NCI-H1694 treated with DMSO at 0.1 percent for 48 hours (cell line): ENCODE measurements around the gene LUC7L3.
"Not testable (repeated sequence)": the region's sequence is repeated elsewhere in the genome, so short reads cannot be mapped to it uniquely, and the experiment has no call there.

Experiments used
- DNase-seq: peaks from one replicate; lab custom pipeline; 2025; lab: John Stamatoyannopoulos, UW

Gene LUC7L3, protein sequence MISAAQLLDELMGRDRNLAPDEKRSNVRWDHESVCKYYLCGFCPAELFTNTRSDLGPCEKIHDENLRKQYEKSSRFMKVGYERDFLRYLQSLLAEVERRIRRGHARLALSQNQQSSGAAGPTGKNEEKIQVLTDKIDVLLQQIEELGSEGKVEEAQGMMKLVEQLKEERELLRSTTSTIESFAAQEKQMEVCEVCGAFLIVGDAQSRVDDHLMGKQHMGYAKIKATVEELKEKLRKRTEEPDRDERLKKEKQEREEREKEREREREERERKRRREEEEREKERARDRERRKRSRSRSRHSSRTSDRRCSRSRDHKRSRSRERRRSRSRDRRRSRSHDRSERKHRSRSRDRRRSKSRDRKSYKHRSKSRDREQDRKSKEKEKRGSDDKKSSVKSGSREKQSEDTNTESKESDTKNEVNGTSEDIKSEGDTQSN

DNA sequence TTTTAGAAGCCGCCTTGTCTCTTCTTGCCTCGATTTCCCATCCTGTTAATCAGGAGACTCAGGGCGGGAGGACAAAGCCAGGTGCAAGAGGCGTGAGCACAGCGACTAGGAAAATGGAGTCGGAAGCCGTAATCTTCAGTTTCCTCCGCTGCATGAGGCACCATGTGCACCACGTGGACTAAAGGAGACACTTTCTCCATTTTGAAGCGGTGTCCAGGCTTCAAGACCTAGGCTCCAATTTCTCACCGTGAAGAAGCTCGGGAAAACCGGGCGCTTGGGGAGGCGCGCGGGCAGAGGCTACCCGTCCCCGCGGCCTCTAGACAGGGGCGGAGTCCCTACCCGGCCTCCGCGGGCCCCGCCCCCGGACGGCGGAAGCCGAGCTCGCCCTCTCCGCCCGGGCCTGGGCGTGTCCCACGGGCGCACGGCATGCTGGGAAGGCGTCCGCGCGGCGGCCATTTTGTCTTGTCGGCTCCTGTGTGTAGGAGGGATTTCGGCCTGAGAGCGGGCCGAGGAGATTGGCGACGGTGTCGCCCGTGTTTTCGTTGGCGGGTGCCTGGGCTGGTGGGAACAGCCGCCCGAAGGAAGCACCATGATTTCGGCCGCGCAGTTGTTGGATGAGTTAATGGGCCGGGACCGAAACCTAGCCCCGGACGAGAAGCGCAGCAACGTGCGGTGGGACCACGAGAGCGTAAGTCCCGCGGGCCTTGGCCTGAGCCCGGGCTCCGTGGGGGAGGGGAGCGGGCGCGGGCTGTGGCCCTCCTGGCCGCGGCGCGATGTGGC is at the start of gene LUC7L3:
Gene LUC7L3 (plus strand): TSS at position 460 of the 780 bp plus-strand sequence. CDS start 130 bp downstream, at position 590.
- DNase-seq: peak; percentile 92

DNA sequence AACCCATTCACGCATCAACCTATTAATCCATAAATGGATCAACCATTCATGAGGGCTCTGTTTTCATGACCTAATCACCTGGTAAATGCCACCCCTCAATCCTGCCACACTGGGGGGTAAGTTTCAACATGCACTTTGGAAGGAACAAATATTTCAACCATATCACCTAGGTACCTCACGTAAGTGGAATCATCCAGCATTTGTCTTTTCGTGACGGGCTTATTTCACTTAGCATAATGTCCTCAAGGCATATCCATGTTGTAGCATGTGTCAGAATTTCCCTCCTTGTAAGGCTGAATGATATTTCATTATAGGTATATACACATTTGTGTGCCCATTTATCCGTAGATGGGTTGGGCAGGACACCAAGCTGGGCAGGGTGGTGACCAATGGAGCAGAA is 47.3 kb upstream of the LUC7L3 start:
- DNase-seq: no peak

DNA sequence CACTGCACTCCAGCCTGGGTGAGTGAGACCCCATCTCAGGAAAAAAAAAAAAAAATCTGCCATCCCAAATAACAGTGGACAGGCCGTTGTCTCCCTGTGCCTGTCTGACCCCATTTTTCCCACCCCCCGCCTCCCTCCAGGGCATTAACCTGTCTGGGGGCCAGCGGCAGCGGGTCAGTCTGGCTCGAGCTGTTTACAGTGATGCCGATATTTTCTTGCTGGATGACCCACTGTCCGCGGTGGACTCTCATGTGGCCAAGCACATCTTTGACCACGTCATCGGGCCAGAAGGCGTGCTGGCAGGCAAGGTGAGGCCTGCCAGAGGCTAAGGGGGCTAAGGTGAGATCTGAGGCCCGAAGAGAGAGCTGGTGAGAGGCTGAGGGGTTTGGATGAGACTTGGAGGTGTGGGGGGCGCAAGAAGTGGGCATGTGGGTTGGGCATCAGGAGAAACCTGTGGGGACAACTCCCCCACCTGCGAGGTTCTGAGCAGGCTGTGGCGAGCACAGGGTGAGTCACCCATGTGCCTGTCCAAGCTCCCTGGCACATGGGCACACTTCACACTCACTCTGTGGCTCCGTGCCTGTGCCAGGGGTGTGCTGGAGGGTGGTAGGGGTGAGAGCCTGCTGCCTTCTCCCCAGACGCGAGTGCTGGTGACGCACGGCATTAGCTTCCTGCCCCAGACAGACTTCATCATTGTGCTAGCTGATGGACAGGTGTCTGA is 46.4 kb upstream of the LUC7L3 start:
- no peak for DNase-seq

DNA sequence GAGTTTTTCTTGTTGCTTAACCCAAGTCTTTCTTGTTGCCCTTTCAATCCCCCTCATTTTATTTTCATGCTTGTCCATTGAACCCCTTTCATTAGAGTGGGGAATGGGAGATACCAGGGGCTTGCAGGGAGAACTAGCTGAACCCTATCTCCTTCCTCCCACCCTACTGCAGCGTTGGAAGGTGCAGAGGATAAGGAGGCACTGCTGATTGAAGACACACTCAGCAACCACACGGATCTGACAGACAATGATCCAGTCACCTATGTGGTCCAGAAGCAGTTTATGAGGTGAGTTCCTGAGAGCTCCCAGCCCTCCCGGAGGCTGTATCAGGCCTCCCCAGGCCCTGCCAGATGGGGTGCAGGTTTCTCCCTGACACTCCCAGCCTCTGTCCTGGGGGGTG is 44.2 kb upstream of the LUC7L3 start:
- no peak for DNase-seq

DNA sequence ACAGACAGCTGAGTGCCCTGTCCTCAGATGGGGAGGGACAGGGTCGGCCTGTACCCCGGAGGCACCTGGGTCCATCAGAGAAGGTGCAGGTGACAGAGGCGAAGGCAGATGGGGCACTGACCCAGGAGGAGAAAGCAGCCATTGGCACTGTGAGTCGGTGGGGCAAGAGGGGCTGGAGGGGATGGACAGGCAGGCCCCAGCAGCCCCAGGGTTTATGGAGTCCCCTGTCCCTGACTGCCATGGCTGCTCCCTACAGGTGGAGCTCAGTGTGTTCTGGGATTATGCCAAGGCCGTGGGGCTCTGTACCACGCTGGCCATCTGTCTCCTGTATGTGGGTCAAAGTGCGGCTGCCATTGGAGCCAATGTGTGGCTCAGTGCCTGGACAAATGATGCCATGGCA is 43.8 kb upstream of the LUC7L3 start:
- peak; percentile 7 for DNase-seq

DNA sequence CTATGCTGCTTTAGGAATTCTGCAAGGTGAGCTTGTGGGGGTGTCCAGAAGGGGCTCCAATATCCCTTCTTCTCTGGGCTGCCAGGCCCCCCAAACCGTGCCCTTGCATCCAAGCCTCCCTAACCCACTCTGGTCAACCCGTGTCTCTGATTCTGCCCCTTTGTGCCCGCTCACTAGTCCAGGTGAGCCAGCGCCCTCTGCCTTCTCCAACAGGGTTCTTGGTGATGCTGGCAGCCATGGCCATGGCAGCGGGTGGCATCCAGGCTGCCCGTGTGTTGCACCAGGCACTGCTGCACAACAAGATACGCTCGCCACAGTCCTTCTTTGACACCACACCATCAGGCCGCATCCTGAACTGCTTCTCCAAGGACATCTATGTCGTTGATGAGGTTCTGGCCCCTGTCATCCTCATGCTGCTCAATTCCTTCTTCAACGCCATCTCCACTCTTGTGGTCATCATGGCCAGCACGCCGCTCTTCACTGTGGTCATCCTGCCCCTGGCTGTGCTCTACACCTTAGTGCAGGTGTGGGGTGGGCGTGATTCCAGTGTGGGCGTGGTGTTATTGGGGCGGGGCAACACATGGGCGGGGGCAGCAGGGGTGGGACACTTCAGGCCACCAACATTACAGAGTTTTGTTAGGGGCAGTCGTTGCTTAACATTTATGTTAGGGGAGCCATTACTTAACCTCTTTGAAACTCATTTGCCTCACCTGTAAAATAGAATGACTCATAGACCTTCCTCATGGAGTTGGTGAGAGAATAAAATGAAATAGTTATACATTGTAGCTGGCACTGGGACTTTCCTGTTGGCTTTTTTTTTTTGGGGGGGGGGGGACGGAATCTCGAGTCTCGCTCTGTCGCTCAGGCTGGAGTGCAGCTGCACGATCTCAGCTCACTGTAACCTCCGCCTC is 43.1 kb upstream of the LUC7L3 start:
- DNase-seq: no peak

DNA sequence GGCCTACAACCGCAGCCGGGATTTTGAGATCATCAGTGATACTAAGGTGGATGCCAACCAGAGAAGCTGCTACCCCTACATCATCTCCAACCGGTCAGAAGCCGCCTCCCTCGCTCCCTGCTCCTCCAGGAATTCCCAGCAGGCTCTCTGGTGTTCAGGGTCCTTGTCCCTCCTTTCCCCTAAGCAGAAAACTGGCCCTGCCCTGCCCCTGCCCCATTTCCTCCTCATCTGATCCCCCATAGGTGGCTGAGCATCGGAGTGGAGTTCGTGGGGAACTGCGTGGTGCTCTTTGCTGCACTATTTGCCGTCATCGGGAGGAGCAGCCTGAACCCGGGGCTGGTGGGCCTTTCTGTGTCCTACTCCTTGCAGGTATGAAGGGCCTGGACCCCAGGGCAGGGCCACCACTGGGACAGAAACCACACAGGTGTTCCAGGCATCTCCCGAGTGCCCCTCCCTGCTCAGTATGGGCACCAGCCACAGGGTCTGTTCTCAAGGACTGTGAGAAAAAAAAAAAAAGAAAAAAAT is 41.5 kb upstream of the LUC7L3 start:
- no peak for DNase-seq

DNA sequence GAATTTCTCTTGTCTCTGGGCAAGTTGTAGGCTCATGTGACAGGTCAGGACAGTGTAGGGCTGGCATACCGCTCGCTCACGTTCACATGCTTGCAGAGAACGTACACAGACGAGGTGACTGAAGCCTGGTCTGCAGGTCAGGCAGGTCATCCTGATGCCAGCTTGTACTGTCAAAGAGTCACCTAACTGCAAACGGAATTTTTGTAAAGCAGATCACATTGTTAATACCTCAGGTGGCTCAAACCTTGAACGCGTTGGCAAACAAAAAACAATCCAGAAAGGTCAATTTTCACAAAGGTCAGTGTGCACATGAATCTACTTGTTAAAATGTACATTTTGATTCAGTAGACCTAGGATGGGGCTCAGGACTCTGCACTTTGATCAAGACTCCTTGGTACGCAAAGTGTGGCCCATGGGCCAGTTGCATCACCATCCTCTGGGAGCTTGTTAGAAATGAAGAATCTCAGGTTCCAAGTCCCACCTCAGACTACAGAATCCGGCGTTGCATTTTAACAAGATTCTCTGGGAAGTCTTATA is 40.3 kb upstream of the LUC7L3 start:
- no peak for DNase-seq

DNA sequence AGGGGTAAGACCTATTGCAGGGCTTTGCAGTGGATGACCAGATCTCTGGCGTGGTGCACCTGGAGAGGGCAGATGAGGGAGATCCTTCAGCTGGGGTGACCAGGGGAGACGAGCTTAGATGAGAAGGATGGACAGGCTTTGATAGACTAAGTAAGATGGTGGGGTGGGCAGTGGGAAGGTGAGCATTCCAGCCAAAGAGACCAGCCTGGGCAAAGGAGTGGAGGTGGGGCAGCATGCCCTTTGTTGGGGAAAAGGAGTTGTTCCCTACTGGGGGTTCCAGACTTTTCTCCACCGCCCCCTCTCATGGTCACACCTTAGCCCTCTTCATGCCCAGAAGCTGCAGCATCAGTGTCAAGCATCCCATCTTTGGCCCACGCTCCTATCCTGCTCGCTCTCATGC is 39.3 kb upstream of the LUC7L3 start:
- DNase-seq: no peak

DNA sequence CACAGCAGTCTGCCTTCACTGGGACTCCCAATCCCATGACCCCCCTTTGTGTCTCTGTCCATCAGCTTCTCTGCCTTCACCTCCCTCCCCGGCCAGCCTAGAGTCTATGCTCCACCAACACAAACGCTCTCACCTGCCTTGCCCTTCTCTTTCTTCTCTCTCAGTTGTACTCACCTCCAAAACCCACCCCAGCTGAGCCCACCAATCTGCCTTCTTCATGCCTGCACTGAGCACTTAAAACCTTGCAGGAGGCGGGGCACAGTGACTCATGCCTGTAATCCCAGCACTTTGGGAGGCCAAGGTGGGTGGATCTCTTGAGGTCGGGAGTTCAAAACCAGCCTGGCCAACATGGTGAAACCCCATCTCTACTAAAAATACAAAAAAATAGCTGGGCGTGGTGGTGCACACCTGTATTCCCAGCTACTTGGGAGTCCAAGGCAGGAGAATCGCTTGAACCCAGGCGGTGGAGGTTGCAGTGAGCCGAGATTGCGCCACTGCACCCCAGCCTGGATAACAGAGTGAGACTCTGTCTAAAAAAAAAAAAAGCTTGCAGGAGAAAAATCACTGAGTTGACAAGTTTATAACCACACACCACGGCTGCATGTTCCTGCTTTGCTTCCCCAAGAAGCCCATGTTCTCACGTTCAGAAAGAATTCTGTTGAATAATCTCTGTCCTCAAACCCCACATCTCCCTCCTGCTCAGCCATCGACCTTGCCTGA is 38.7 kb upstream of the LUC7L3 start:
- not testable (repeated sequence) for DNase-seq

DNA sequence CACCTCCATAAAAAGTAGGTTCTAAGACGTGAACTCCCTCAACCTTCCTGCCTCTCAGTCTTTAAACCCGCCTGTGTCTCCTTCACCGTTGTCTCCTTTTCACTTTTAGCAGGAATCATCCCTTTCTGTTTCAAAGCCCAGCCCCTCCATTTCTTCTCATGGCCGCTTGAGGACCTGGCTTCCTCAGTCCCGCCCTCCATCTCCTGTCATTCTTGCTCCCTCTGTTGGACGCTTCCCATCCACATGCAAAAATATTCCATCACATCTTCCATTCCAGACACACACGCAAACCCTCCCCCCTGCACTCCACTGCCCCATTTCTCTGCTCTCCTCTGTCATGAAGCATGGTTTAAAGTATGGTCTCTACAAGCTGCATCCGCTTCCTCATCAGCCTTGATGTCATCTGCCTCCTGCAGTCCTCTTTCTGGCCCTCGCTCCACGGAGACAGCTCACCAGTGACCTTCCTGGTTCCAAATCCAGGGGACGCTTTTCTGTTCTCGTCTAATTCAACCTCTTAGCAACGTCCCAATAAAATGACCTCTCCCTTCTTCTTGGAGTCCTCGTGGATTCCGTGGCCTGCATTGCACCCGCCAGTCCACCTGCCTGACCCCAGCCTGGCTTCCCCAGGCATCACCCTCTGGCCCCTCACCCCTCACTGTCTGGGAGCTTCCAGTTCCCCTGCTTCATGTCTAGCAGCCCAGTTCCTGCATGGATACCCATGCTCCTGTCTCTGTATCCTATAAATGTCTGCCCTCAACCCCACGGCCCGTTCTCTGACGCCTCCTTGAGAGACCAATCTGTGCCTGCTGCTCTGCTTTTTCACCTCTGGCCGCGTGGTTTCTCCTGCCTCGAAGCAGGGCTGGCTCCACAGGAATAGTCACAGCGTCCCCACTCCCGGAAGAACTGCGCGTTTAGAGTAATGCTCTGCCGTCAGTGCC is 37.9 kb upstream of the LUC7L3 start:
- peak; percentile 70 for DNase-seq

DNA sequence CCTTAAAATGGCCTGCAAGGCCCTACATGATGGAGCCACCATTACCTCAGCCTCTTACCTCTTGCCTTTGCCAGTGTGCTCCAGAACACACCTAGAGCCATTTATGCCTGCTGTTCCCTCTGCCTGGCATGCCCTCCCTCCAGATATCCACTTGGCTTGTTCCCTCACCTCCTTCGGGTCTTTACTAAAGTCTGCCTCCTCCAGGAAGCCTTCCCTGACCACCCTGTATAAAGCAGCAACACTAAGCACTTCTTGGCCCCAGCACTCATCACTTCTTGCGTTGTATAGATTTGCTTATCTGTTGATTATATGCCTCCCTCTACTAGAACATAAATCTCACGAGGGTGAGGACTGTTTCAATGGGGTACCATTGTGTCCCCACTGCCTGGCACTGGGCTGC is 37.0 kb upstream of the LUC7L3 start:
- DNase-seq: no peak

DNA sequence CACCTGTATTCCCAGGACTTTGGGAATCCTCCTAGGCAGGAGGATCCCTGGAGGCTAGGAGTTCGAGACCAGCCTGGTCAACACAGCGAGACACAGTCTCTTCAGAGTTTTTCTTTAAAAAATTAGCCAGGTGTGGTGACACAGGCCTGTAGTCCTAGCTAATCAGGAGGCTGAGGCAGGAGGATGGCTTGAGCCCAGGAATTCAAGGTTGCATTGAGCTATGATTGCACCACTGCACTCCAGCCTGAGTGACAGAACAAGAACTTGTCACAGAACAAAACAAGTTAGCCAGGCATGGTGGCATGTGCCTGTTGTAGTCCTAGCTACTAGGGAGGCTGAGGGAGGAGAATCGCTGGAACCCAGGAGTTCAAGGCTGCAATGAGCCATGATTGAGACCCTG is 36.5 kb upstream of the LUC7L3 start:
- DNase-seq: no peak

DNA sequence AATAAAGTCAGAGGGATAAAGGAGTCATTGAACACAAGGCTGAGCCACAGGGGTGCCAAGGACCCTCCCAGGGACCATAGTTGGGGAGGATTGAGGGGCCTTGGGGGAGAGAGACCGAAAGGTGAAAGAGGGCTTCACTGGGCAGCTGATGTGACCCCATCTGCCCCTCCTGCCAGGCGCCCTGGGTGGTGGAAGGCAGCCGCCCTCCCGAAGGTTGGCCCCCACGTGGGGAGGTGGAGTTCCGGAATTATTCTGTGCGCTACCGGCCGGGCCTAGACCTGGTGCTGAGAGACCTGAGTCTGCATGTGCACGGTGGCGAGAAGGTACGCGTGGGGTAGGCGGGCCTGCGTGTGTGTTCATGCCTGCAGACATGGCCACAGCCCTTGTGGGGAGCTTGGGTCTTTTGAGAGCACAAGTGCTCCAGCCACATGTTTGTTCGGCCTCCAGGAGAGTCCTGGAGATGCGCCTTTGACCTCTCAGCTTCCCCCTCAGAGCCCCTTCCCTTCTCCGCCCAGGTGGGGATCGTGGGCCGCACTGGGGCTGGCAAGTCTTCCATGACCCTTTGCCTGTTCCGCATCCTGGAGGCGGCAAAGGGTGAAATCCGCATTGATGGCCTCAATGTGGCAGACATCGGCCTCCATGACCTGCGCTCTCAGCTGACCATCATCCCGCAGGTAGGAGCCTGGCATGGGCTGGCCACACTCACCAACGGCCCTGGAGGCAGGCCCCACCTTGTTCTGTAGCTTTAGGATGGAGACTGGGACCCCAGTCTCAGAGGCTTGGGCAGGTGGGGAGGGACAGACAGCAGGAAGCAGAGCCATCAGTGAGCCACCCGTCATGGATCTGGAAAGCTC is 35.7 kb upstream of the LUC7L3 start:
- no peak for DNase-seq

DNA sequence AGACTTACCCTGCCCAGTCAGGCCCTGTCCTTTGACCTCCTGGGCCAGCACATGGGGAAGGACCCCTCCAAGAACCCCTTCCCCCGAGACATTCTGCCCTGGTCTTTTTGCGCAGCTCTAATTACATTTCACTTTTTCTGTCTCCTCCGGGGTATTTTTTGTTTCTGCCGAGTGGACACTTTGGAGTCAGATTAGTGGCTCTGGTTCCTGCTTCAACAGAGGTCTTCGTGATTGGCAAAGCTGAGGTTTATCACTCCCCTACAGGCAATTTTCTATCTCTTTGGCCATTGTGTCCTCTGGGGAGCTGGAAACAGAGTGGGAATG is 35.2 kb upstream of the LUC7L3 start:
- no peak for DNase-seq

DNA sequence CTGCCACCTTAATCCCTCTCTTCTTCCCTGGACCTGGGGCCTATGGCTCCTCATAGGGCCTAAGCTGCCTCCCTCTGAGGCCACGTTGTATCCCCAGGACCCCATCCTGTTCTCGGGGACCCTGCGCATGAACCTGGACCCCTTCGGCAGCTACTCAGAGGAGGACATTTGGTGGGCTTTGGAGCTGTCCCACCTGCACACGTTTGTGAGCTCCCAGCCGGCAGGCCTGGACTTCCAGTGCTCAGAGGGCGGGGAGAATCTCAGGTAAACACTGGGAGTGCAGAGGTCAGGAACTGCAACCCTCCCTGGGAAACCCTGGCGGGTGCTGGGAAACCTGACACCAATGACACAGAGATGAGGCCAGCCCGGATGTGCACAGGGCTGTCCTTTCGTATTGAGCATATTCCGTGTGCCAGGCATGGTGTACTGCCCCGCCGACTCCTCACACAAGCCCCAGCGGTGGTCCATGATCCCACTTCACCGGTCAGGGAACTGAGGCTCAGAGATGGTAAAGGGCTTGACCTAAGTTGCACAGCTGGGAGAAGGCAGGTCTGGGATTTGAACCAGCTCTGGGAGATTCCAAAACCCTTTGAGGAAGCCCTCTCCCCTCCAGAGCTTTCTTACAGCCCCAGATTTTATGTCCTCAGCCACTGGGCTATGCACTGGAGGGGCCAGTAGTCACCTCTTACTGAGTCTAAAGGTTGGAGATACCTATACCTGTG is 34.6 kb upstream of the LUC7L3 start:
- no peak for DNase-seq

DNA sequence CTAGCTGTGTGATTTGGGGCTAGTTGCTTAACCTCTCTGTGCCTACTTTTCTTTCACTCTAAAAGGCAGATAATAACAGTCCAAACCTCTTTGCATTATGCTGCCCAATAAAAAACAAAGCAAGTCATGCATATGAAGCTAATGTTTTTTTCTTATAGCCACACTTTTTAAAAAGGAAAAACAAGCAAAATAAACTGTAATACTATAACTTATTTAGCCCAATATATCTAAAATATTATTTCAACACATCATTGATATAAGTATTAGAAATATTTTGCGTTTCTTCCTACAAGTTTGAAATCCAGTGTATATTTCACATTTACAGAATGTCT is 34.1 kb upstream of the LUC7L3 start:
- no peak for DNase-seq
